HG03139 (cell line): ENCODE data around the gene IQCM.

ENCODE experiments used
- ATAC-seq: cut with Tn5 transposase; IDR thresholded peaks from one replicate; pipeline ENCODE4 v1.9.1; 2021; ENCODE audit not compliant: unreplicated experiment

Gene IQCM, protein sequence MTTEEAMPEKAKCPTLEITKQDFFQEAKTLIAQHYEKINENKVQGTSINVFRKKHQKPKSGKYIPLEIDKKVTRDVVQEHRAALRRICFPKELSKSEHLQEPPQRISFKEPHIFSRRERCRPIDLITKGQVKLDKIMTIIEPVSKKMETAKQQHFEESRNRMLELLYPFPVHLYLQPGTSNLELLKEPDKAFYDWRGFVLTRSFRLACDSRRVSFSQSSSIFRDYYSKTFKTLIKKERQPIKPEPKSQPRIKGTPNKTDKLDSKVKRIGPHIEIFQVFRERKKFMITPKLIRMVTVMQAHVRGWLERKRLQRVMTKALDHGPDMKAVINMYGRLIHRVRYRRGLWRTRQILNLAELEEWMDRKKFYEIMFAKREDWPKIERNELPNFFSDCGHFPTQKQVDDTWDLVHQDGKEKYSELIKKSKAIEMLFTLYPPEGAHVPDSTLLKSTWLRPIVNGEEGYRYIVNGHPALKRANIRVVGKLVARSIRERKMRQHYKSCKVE

DNA sequence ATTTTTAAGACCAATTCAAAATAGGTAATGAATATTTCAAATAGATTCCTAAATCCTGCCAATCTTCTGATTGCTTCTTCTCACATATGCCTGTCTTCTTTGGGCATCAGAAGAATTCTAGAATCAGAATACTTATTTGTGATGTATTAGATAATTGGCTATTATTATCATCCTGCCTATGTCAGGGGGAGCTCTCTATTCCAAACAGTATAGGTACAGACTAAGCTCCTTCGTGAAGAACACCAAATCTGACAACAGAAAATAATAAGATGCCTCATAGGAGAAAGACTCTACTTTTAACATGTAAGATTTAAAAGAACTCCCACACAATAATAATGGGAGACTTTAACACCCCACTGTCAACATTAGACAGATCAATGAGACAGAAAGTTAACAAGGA, at the start of gene IQCM:
Gene IQCM, minus strand, starts transcription at position 101 of the 400 bp plus-strand sequence. CDS start 73,152 bp downstream, outside the sequence.
- ATAC-seq: no peak

DNA sequence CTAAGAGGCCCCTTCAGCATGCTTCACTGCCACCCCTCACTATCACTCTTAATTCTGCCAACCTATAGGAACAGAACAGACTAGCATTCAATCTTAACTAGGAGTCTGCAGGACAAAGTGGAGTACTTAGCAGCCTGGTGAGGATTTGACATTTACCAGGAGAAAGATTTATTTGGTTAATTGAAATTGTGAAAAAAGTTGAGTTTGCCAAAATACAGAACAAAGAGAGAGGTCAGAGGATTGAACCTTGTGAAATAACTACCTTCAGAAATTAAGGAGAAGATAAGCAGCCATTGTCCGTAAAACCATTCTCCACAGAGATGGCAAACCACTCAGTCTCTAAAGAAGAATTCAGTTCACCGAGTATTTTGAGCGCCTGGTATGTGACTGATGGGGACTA, 41.8 kb upstream of the IQCM start:
- no peak for ATAC-seq

DNA sequence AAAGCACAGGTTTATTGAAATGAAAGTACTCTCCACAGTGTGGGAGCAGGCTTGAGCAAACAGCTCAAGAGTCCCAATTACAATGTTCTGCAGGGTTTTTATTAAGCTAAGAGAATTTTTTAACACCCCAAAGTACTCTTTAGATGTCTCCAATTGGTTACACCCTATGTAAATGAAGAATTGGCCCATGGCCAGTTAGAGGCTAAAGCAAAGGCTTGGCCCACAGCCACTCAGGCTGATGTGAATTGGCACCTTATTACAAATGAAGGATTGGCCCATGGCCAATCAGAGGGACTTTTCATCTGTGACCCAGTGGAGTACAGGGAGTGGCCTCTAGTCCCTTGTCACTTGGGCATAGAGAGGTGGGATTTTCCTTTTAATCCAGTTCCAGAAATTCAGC, 30.1 kb upstream of the IQCM start:
- no peak for ATAC-seq

DNA sequence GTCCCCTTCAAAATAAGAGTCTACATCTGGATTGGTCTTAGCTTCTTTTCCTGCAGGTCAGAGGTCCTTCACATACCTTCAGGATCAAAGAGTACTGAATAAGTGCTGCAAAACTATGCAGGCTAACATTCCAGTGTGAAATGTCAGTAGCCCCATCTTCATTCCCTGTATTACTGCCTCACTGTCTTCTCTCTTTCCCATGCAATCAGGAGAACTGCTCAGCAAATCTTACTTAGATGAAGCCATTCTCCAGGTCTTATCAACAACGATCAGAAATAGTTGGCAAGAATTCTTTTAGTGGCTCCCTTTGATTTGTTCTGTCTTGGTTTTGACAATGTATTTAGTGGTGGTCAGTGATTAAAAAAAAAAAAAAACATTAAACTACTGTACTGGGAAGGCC, 26.0 kb upstream of the IQCM start:
- no peak for ATAC-seq

DNA sequence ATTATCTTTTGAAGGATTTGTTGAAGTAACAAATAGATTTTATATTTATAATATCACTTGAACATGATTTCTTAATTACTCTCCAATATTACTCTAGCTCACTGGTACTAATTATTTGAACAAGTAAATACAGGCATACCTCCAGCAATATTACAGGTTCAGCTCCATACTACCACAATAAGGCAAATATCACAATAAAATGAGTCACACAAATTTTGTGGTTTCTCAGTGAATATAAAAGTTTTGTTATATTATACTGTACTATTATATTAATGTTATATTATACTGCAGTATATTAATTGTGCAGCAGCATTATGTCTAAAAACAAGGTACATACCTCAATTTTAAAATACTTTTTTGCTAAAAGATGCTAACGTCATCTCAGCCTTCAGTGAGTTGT, 22.4 kb upstream of the IQCM start:
- ATAC-seq: no peak

DNA sequence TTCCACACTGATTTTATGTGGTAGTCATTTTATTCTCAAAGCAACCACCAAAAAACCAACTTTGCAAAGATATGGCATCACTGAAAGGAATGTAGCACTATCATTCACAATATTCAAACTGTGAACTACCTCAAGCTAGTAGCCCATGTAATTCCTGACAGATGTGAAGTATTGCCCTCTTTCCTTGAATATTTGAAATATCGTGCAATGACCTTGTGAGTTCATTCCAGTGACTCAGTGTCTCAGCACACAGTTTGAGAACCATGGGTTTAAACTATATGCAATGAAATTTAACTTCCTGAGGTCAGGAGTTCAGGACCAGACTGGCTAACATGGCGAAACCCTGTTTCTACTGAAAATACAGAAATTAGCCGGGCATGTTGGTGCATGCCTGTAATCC, 20.9 kb upstream of the IQCM start:
- no peak for ATAC-seq

DNA sequence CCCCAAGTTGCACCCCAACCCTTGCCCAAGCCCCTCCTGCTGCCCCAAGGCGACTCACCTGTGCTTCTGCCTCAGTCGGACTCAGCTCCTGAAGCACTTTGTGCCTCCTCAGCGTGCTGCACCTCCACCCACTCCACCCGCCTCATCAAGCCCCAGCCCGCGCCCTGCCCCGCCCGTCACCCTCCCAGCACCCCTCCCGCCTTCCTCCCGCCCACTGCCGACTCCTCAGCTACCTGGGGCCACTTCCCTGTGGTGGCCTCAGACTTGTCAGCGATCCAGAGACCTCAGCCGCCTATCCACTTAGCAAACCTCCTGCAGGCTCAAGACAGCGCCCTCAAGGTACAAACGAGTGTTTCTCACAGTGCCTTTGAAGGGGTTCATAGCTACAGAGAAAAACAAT, 19.6 kb upstream of the IQCM start:
- no peak for ATAC-seq

DNA sequence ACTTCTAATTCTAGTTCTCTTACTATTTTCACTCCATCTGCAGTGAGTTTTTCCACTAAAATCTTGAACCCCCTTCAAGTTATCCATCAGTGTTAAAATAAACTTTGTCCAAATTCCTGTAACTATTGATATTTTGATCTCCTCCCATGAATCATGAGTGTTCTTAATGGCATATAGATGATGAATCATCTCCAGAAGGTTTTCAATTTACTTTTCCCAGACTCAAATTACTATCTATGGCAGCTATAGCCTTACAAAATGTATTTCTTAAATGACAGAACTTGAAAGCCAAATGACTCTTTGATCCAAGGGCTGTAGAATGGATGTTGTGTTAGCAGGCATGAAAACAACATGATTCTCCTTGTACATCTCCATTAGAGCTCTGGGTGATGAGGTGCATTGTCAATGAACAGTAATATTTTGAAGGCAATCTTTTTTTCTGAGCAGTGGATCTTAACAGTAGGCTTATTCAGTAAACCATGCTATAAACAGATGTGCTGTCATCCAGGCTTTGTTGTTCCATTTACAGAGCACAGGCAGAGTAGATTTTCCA, 16.1 kb upstream of the IQCM start:
- no peak for ATAC-seq

DNA sequence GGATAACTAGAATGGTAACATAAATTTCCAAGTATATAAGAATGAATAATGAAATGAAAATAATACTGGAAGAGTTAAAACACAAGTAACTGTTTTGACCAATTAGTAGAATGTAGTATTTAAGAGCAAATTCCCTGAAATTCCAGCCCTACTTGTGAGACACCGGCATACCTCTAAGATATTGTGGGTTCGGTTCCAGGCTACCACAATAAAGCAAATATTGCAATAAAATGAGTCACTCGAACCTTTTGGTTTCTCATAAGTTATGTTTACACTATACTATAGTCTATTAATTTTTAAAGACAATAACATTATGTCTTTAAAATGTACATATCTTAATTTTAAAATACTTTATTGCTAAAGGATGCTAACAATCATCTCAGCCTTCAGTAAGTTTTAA, 15.2 kb upstream of the IQCM start:
- no peak for ATAC-seq

DNA sequence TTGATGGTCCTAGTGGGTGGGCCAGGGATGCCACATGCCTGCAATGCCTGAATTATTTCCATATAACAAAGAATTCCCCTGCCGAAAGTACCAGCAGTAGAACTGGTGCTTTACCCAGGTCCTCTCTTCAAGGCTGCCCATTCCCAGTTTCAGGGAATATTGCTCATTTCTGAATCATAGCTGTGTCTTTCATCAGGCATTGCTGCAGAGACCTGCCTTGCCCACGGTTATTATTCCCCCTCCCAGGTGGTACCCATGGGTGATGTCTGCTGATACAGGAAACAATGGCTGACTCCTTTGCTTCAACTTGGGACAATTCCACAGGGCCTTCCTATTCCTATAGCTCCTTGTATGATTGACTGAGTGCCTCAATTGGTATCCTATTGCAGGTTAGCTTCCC, 9.7 kb upstream of the IQCM start:
- no peak for ATAC-seq

DNA sequence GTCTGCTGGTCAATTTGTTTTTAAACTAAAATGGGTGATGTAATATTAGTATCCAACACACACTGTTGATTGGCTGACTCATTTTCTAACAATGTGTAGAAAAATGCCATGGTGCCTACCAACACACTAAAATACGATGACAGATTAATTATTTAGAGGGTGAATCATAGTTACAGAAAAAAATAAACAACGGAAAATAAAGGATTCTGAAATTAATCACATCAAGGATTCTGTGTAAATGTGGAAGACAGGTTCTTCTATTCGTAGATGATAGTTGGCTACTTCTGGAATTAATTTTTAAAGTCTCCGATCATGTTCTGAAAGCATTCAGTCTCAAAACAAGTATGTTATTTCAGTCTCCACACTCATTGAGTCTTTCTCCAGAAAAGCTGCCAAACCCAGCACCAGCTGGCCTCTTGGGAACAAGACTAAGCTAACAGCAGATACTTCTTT, 8.2 kb upstream of the IQCM start:
- ATAC-seq: no peak

DNA sequence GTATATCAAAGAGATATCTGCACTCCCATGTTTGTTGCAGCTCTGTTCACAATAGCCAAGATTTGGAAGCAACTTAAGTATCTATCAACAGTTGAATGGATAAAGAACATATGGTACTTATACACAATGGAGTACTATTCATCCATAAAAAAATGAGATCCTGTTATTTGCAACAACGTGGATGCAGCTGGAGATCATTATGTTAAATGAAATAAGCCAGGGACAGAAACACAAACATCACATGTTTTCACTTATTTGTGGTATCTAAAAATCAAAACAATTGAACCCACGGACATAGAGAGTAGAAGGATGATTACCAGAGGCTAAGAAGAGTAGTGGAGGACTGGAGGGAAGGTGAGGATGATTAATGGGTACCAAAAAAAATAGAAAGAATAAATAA, 14.2 kb downstream of the IQCM start:
- ATAC-seq: no peak

DNA sequence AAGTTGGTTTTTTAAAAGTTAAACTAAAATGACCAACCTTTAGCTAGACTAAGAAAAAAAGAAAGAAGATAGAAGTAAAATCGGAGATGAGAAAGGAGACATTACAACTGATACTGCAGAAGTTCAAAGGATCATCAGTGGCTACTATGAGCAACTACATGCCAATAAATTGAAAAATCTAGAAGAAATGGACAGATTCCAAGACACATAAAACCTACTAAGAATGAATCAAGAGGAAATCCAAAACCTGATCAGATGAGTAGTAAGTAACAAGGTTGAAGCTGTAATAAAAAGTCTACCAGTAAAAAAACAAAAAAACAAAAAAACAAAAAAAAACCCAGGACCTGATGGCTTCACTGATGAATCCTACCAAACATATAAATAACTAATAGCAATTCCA, 16.1 kb downstream of the IQCM start:
- ATAC-seq: no peak

DNA sequence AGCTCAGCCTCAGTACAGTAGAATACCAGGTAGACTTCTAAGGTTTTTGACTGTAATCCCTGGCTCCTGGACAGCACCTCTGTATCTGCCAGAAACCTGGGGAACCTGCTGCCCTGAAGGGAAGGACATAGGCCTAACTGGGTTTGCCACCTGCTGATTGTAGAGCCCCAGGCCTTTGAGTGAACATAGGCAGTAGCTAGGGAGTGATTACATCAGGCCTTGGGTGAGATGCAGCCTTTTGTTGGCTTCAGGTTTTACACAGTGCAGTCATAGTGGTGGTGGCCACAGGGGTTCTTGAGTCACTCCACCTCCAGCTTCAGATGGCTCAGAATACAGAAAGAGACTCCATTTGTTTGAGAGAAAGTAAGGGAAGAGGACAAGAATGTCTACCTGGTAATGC, 19.3 kb downstream of the IQCM start:
- ATAC-seq: no peak

DNA sequence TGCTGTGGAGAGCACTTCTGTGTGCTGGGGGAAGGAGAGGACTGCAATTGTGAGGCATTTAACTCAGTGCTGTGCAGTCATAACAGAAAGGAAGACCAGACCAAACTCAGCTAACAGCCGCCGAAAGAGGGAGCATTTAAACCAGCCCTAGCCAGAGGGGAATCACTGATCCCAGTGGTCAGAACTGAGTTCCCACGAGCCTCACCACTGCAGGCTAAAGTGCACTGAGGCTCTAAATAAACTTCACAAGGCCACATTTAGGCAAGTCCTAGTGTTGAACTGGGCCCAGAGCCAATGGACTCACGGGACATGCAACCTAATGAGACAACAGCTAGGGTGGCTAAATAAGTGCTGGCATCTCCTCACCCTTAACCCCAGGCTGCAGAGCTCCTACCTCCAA, 20.4 kb downstream of the IQCM start:
- ATAC-seq: no peak

DNA sequence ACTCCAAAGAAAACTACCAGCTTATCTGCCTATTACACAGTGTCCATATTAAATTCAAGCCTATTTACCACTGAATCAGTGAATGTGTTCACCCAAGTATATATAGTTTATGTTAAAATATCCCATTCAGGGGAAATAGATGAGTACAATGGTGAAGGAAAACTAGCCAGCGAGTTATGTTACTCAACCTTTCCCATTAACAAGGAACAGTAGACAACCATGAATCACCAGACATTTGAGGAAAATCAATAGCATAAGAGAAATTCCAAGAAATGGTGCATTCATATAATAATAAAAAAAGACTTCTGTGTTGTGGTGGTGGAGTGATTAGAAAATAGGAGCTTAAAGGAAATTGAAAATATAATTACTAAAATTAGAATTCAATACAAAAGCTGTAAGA, 21.3 kb downstream of the IQCM start:
- ATAC-seq: no peak

DNA sequence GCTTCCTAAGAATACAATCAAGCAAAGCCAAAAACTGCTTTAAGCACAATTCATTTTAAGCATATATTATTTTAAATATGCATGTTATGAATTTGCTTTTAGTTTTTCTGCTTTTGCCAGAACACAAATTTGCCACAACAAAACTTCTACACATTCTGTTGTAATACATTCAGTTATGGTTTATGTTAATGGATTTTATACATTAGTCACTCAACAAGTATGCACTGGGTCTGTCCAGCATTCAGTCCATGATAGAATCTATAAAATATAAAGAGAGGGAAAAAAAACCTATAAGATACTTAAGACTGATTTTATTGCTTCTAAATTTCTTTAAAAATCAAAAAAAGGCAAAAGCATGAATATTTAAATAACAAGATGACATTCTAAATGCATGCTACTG, 22.2 kb downstream of the IQCM start:
- no peak for ATAC-seq

DNA sequence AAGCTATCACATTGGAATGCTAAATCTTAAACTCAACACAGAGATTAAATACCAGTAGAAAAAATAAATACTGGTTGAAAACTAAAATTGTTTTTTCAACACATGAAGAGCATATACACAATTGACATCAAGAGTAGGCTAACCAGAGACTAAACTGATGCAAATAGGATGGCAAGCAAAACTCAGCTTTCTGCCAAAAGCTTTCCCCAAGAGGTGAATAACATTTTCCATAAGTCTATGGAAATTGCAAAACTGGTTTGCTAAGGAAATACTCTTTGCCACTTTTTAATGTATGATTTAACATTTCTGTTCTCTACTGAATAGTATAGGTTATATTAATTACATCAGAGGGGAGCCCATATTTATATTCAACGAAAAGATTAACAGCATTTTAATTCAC, 23.8 kb downstream of the IQCM start:
- no peak for ATAC-seq

DNA sequence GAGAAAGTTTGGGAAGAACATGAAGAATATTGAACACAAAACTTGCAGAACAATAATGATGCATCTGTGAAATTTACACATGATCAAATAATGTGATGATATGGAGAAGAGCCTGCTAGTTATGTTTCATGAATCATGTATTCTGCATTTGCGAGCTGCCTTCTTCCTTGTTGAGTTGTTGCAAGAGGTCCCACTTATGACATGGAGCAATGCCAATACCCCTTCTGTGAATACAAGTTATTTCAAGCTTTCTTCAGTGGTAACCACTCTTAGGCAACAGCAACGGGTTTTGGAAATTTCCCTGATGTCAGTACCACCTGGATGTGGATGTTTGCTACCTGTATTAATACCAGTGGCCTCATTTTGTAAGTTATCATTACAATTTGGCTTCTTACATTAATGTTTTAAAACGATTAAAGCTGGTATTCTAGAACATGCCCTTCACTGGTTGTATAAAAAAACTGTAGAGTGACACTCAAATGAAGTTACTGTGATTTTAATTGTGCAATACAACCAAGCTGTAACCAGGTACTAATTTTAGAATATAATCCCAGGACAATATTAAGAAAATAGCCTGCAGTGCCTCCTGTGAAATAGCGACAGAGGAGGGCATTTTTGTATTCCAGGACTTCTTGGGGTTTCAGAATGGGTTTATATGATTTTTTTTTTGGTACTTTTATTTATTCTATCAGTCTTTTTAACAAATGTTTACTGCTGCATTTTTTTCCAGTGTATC, 25.3 kb downstream of the IQCM start:
- ATAC-seq: no peak

DNA sequence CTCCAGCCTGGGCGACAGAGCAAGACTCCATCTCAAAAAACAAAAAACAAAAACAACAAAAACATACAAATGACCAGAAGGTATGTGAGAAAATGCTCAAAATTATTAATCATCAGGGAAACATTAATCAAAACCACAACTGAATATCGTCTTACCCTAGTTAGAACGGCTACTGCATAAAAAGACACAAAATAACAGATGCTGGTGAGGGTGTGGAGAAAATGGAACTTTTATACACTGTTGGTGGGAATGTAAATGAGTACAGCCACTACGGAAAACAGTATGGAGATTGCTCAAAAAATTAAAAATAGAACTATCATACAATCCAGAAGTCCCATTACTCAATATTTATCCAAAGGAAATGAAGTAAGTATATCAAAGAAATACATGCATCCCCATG, 27.3 kb downstream of the IQCM start:
- no peak for ATAC-seq

DNA sequence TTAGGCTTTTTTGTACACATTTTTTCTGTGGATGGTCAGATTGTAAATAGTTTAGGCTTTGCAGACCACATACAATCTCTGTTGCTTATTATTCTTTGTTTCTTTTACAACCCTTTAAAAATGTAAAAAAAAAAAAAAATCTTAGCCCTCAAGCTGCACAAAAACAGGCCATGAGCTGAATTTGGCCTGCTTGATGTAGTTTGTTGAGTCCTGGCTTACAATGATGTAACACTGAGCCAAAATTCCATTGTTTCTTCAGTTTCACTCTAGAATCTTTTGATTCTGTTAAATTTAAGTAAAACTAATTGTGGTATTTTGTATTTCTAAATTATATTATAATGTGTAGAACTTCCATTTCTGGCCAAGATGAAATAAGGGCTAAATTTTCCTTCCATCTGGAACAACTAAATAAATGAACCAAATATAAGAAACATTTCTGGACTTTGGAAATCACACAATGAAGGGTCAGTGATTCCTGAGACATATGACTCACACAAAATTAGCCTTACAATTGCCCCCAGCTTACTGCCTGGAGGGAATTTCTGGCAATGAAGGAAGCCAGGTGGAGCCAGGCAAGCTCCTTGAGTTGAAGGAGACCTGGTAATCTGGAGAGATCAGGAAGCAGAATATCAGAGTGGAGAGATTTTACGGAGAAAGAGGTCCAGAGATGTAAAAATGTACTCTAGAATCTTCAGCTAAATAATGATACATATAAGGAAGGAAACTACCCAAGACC, 29.8 kb downstream of the IQCM start:
- ATAC-seq: no peak
